Activated B cell treated with CpG ODN at 0.5 μM for 24 hours (primary cell): ENCODE data around the gene RASSF3. TPM values are rescaled to one million over a fixed set of nuclear protein-coding genes. Genes with fewer than 3 reads are reported as not detected.
"Not testable (repeated sequence)": the region's sequence is repeated elsewhere in the genome, so short reads cannot be mapped to it uniquely, and the experiment has no call there.

ENCODE experiments used
- ATAC-seq: fragments of 200-7000 bp; cut with Tn5 transposase; one replicate; pipeline ENCODE4 v1.10.0; 2021; ENCODE audit warnings: low read depth, mild to moderate bottlenecking, moderate library complexity
- CTCF ChIA-PET: fragments of 350-600 bp; sonication (Branson Sonifier 250); formaldehyde crosslinking; loops from one replicate; lab custom pipeline; 2021; ENCODE audit warnings: antibody characterized with exemption; lab: Charles Lee
- POLR2A ChIA-PET: fragments of 350-600 bp; sonication (Branson Sonifier 250); formaldehyde crosslinking; loops from one replicate; lab custom pipeline; 2021; ENCODE audit warnings: antibody characterized with exemption; lab: Charles Lee
- DNase-seq: peaks from one replicate; pipeline ENCODE4 v3.0.0; 2022
- H3K27ac Mint-ChIP-seq: one replicate; pipeline ENCODE4 v1.8.0; 2020; ENCODE audit warnings: mixed read lengths
- H3K27me3 Mint-ChIP-seq: one replicate; pipeline ENCODE4 v1.8.0; 2021; ENCODE audit warnings: mixed read lengths
- H3K36me3 Mint-ChIP-seq: one replicate; pipeline ENCODE4 v1.8.0; 2021; ENCODE audit warnings: low read depth, mixed read lengths
- H3K4me1 Mint-ChIP-seq: one replicate; pipeline ENCODE4 v1.8.0; 2021; ENCODE audit warnings: mixed read lengths
- H3K4me3 Mint-ChIP-seq: one replicate; pipeline ENCODE4 v1.8.0; 2020; ENCODE audit warnings: mild to moderate bottlenecking, mixed read lengths
- H3K9me3 Mint-ChIP-seq: one replicate; pipeline ENCODE4 v1.8.0; 2020; ENCODE audit warnings: mixed read lengths
- intact Hi-C: fragments of 100-400 bp; cut with micrococcal nuclease; formaldehyde crosslinking; loops from one replicate; pipeline ENCODE4 v1.15.1; 2024
- total RNA-seq: library from RNA; stranded (reverse); gene quantifications from 2 replicates; pipeline ENCODE4 v1.2.3, GENCODE V29; 2022
- TF ChIP-seq, protein P1 (sequence below): fragments of 200-600 bp; IDR thresholded peaks from one replicate; pipeline ENCODE4 v1.8.0; 2022; ENCODE audit warnings: antibody characterized with exemption, mild to moderate bottlenecking

The RASSF3 gene
- total RNA-seq, 1 donor from 2014 or later, result 95.7 TPM

DNA sequence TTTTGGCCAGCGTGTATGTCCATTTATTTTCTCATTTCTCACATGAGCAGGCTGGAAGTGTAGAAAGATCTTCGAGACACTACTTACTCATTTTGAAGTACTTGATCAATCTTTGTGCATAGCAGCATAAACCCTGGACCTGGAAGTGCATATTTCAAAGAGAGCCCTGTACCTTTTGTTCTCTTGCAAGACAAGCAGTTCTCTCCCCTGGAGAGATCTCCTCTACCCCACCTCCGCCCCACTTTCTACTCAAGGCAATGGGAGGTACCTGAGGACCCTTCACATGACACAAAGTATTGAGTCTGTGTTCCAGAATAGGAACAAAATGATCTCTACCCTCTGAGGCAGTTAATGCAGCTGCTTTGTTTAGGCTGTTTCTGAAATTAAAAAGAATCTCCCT lies 27.4 kb upstream of the RASSF3 start:
- no peak for DNase-seq
- POLR2A ChIA-PET, result no interaction called here

DNA sequence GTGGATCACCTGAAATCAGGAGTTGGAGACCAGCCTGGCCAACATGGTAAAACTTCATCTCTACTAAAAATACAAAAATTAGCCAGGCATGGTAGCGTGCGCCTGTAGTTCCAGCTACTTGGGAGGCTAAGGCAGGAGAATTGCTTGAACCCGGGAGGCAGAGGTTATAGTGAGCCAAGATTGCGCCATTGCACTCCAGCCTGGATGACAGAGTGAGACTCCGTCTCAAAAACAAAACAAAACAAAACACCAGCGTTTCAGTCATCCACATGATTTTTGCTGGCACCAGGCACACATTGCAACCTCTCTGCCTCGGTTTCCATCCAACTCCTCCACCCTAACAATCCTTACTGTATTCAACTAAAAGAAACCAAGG lies 26.9 kb upstream of the RASSF3 start:
- DNase-seq, H3K36me3 Mint-ChIP-seq, H3K27ac Mint-ChIP-seq, H3K27me3 Mint-ChIP-seq, ATAC-seq, H3K9me3 Mint-ChIP-seq, intact Hi-C loops: not testable (repeated sequence)
- H3K4me1 Mint-ChIP-seq, result peaks cover 13% of the 10 kb centered on the region
- ChIA-PET POLR2A (interaction anchor here (1.0 to 1.2 kb wide), 2 partner anchors 28 to 106 kb away, joined by 4 read pairs; no protein-coding TSS in a partner anchor), CTCF (interaction anchor here (1.1 to 1.6 kb wide), 3 partner anchors 11 to 115 kb away, joined by 3 to 7 read pairs (median 4); no protein-coding TSS in a partner anchor)
- peak overlapping the region; percentile 62 for H3K4me3 Mint-ChIP-seq

More for the DNA sequence above, 27.4 kb upstream of the RASSF3 start:
- CTCF ChIA-PET, result interaction anchor here (1.1 to 1.6 kb wide), 2 partner anchors 10 to 33 kb away, joined by 3 to 7 read pairs; no protein-coding TSS in a partner anchor
- Mint-ChIP-seq H3K4me3 (no peak overlapping the region), H3K4me1 (peaks cover 13% of the 10 kb centered on the region), H3K27ac (no peak overlapping the region), H3K9me3 (no peaks in the 10 kb centered on the region), H3K27me3 (no peaks in the 10 kb centered on the region), H3K36me3 (no peaks in the 10 kb centered on the region)
- TF ChIP-seq, protein P1, sequence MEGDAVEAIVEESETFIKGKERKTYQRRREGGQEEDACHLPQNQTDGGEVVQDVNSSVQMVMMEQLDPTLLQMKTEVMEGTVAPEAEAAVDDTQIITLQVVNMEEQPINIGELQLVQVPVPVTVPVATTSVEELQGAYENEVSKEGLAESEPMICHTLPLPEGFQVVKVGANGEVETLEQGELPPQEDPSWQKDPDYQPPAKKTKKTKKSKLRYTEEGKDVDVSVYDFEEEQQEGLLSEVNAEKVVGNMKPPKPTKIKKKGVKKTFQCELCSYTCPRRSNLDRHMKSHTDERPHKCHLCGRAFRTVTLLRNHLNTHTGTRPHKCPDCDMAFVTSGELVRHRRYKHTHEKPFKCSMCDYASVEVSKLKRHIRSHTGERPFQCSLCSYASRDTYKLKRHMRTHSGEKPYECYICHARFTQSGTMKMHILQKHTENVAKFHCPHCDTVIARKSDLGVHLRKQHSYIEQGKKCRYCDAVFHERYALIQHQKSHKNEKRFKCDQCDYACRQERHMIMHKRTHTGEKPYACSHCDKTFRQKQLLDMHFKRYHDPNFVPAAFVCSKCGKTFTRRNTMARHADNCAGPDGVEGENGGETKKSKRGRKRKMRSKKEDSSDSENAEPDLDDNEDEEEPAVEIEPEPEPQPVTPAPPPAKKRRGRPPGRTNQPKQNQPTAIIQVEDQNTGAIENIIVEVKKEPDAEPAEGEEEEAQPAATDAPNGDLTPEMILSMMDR, result no peak
- intact Hi-C loops, result no loop called here
- ATAC-seq, result no peak

DNA sequence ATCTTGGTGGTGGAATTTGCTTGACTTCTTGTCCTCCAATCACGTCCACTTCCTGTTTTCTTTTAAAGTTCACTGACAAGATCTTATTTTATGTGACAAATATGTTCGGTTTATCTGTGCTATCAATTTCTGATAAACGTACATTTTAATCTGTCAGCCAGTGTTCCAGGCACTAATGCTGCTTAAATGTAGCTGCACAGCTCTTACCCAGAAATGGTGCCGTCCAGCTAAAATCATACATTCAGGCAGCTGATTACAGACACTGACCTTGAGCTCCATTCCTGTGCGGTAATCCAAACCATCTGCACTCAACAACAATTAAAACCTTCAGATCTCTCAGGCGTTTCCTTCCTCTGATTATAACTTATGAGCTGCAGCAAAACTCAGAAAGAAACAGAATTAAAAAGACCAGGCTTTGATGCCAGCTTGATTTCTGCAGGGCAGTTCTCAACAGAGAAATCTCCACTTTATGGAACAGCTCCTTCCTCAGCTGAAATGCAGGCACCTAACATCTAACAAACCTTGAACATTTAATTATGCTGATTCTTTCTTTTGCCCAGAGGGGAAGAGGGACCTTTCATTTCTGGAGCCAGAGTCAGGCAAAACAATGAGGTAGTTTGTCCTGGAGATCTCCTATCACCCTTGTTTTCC lies 26.4 kb upstream of the RASSF3 start:
- Mint-ChIP-seq H3K36me3 (no peaks in the 10 kb centered on the region), H3K4me3 (peak overlapping the region; percentile 62), H3K9me3 (no peaks in the 10 kb centered on the region), H3K27ac (no peak overlapping the region), H3K4me1 (peaks cover 13% of the 10 kb centered on the region), H3K27me3 (no peaks in the 10 kb centered on the region)
- DNase-seq (no peak), ATAC-seq (no peak)
- ChIA-PET POLR2A (interaction anchor here (1.0 to 1.2 kb wide), 2 partner anchors 27 to 105 kb away, joined by 4 read pairs; no protein-coding TSS in a partner anchor), CTCF (interaction anchor here (0.6 to 1.6 kb wide), 5 partner anchors 11 to 142 kb away, joined by 3 to 7 read pairs (median 3); no protein-coding TSS in a partner anchor)
- TF ChIP-seq, protein P1, result no peak
- intact Hi-C loops, result no loop called here

DNA sequence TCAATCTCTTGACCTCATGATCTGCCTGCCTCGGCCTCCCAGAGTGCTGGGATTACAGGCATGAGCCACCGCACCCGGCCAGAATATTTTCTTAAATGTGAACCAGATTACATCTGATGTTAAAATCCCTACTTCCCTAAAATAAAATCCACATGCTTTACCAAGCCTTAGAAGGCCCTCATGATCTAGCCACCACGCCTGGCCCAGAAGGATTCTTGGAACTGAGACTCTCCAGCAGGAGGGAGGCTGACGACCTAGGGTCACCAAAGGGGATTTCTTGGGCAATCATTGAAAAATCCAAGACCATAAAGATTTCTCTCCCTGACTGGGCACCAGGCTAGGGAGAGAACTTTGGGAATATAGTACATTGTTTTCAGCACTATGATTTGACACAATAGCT lies 25.2 kb upstream of the RASSF3 start:
- Mint-ChIP-seq H3K27ac (no peak overlapping the region), H3K36me3 (no peaks in the 10 kb centered on the region), H3K27me3 (no peaks in the 10 kb centered on the region), H3K4me3 (no peak overlapping the region), H3K9me3 (no peaks in the 10 kb centered on the region), H3K4me1 (peaks cover 13% of the 10 kb centered on the region)
- intact Hi-C loops, result no loop called here
- ATAC-seq (no peak), DNase-seq (no peak)
- TF ChIP-seq, protein P1, result no peak
- ChIA-PET CTCF (no interaction called here), POLR2A (interaction anchor here (0.7 kb wide), 1 partner anchor 36 kb away, joined by 4 read pairs; no protein-coding TSS in a partner anchor)

DNA sequence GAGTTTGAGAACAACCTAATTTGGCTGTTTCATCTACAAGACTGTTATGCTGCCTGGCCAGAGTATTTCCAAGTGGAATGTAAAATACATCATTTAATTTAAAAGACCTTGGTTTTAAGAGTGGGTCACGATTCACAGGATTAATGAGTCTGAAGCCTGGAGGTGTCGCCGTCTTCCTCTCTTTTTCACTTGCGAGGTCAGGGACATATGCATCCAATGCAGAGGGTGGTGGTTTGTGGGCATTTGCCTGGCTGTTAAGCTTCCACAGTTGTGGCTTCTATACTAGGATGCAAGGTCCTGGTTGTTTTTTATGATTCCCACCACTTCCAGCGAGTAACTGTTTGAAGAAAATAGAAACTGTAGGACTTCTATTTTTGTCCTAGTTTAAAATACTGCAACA lies 22.8 kb upstream of the RASSF3 start:
- Mint-ChIP-seq H3K27ac (no peak overlapping the region), H3K4me1 (peaks cover 13% of the 10 kb centered on the region), H3K9me3 (no peaks in the 10 kb centered on the region), H3K36me3 (no peaks in the 10 kb centered on the region), H3K4me3 (no peak overlapping the region), H3K27me3 (no peaks in the 10 kb centered on the region)
- POLR2A ChIA-PET, result interaction anchor here (0.8 kb wide), 1 partner anchor 24 kb away, joined by 3 read pairs; no protein-coding TSS in a partner anchor
- intact Hi-C loops, result loop anchor here (1.0 kb wide), 1 partner anchor 111 kb away; no protein-coding TSS in a partner anchor
- CTCF ChIA-PET, result interaction anchor here (1.4 kb wide), 1 partner anchor 111 kb away, joined by 5 read pairs; no protein-coding TSS in a partner anchor
- ATAC-seq (no peak), DNase-seq (no peak)
- TF ChIP-seq, protein P1, result no peak
